HG03060 (cell line): ENCODE data around the gene NAV1.
"Not testable (repeated sequence)": the region's sequence is repeated elsewhere in the genome, so short reads cannot be mapped to it uniquely, and the experiment has no call there.

ENCODE experiments used
- ATAC-seq: cut with Tn5 transposase; IDR thresholded peaks from one replicate; pipeline ENCODE4 v1.9.1; 2021; ENCODE audit warnings: low read depth, moderate number of reproducible peaks; ENCODE audit not compliant: unreplicated experiment

NAV1 gene, protein sequence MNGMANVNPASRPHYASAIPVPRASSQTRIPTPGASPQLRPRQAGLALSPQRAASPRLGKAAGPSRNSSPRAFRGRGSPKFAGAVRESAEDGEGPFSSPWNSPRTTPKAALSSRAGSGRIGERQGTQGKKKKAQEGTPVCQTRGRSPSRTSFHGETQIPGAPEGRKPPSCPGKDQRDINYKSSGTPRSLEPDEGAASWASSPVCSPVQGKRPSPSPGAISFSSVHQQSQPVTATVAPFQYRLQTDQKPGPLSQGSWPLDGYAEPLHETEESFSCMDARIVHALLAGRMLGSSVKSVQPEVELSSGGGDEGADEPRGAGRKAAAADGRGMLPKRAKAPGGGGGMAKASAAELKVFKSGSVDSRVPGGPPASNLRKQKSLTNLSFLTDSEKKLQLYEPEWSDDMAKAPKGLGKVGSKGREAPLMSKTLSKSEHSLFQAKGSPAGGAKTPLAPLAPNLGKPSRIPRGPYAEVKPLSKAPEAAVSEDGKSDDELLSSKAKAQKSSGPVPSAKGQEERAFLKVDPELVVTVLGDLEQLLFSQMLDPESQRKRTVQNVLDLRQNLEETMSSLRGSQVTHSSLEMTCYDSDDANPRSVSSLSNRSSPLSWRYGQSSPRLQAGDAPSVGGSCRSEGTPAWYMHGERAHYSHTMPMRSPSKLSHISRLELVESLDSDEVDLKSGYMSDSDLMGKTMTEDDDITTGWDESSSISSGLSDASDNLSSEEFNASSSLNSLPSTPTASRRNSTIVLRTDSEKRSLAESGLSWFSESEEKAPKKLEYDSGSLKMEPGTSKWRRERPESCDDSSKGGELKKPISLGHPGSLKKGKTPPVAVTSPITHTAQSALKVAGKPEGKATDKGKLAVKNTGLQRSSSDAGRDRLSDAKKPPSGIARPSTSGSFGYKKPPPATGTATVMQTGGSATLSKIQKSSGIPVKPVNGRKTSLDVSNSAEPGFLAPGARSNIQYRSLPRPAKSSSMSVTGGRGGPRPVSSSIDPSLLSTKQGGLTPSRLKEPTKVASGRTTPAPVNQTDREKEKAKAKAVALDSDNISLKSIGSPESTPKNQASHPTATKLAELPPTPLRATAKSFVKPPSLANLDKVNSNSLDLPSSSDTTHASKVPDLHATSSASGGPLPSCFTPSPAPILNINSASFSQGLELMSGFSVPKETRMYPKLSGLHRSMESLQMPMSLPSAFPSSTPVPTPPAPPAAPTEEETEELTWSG (N-terminal part only)

DNA sequence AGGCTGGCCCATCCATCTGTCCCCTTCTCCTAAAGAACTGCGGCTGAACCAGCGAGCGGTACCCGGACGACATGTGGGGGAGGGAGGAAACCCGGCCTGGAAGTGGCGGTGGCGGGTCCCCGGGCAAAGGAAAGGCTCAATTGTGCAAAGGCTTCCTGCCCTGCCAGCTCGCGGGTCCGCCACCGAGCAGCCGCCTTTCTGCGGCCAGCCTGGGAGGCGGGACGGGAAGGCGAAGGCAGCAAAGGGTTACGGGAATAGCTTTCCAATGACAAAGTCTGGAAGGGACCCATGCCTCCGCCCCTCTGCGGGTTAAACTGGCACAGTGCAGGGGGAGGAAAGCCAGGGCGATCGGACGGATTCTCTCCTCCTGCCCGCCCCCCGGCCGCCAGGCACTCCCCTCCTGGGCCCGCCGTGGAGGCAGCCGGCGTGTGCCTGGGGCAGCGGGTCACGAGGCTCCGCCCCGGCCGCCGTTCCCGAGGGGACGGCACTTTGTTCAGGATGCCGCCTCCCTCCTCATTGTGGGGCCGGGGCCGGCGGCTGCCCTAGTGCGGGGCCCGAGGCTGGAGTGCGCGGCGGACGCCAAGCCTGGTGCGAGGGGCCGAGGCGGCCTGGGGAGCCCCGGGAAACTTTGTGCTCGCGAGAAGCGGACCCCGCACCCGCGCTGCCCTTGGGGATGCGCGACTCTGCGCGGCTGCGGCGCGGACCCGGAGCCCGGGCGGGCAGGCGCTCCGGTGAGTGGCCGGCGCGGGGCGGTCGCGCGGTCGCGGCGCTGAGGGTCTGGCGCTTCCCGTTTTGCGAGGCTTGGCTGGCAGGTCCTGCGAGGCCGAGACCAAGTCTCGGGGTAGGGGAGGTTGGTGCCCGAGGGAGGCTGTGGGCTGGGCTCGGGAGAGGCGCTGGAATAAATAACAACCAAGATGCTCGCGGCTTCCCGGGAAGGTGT is at the start of gene NAV1:
TSS of gene NAV1 (plus strand) at position 516 of the 940 bp plus-strand sequence. CDS start 83,758 bp downstream, outside the sequence.
- no peak for ATAC-seq

DNA sequence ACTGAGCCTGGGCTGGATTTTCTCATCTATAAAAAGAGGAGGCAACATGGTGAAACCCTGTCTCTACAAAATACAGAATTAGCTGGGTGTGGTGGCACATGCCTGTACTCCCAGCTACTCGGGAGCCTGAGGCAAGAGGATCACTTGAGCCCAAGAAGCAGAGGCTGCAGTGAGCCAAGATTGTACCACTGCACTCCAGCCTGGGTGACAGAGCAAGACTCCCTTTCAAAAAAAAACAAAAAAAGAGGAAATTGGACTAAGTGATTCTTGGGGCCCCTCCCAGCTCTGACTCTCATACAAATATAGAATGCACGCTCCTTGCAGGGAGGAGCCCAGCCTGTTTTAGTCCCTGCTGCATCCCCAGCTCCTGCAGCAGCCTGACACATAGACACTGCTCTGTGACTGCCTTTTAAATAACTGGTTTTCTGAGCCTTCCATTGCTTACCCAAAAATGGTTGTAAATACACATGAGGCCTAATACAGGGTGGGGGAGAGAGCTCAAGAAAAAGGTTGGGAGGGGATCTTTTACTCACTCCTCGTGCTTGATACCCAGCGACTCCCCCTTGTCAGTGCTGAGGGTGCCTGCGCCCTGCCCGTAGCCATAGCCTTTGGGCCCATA is 49.2 kb upstream of the NAV1 start:
- ATAC-seq = no peak

DNA sequence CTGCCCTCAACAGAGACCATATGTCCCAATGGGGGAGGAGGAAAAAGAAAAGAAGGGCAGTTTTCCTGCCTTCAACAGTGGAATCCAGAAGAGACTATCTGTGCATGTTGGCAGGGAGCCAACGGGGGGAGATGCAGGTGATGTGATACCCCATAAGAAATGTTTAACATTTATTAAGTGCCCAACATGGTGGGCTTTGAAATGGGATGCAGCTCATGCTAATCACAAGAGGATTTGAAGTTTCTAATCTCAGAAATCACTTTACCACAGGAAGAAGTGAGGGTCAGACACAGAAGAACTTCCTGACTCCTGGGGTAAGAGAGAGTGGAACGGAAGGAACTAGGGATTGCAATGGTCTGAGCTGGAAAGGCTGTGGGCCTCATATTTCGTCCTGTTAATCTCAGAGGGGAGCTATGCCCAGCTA is 48.2 kb upstream of the NAV1 start:
- ATAC-seq = no peak

DNA sequence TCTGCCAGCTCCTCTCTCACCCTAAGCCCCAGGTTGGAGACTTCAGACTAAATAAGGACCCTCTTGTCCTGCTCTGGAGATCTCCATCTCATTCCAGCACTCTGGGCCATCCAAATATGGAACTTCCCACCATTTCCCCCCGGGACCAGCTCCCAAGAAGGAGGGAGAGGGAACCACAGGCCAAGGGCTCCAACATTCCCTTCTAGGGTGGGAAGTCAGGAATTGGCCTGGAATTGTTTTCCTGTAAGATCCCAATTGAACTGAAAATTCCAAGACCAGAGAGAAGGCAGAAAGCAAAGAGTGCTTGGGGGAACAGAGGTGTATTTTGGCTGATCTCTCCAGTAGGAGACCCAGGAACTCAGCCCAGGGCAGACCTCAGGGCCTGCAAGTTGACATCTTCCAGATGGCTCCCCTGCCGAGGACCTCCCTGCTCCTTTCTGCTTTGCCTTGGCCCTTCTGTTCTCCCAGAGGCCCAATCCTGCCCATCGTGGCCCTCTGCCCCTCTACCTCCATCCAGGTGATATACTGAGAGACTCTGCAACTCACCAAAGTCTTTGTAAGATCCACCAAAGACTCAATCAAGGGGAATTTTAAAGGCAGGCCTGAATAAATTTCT is 46.9 kb upstream of the NAV1 start:
- ATAC-seq = no peak

DNA sequence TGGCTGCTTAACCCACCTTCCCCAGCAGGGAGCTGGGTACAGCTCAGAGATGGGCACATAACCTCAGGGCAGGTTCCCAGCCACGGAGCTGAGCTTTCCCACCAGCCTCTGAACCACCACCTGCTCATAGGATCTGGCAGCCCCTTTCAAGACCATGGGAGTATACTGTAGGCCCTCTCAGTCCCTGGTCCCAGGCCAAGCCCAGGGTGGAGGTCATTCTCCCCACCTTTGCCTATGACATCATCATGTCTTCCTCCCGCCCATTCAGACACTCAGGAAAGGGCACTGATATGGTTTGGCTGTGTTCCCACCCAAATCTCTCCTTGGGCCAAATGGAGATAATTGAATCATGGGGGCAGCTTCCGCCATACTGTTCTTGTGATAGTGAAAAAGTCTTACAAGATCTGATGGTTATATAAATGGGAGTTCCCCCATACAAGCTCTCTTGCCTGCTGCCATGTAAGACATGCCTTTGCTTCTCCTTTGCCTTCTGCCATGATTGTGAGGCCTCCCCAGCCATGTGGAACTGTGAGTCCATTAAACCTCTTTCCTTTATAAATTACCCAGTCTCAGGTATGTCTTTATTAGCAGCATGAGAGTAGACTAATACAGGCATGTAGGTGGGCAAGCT is 45.8 kb upstream of the NAV1 start:
- not testable (repeated sequence) for ATAC-seq

DNA sequence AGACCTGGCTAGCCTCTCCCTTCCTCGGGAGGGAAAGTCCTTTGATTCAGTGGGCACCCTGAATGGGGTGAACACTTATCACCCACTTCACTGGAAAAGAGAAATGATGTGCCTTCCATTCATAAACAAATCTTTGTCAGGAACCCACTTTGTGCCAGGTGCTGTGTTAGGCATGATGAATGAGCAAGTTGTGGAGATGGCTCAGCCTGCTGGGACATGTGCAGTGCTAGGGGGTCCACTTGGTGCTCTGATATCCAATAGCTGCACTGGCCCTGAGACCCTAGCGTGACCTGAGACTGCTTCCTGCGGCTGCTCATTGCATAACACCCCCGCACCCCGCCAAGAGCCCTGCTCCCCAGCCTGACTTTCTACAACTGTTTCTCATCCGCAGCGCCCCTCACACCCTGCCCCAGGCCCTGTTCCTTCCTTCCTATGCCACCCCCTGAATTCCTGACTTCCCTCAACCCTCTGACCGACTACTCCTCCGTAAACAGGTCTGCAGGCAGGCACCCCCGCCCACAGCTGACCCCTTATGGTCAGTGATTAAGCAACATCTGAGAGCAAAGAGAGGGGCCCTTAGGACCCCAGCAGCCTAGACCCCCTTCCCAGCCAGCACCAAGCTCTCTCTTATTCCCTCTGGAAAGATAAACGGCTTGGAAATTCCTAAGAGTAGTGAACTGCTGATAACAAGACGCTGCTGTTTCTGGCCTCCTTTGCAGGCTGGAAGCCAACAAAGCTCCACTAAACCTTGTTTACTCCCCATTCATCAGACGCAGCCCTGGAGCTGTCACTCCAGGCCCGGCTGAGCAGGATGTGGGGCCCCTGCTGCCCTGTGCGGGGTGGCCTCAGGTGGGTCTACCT is 44.9 kb upstream of the NAV1 start:
- no peak for ATAC-seq

DNA sequence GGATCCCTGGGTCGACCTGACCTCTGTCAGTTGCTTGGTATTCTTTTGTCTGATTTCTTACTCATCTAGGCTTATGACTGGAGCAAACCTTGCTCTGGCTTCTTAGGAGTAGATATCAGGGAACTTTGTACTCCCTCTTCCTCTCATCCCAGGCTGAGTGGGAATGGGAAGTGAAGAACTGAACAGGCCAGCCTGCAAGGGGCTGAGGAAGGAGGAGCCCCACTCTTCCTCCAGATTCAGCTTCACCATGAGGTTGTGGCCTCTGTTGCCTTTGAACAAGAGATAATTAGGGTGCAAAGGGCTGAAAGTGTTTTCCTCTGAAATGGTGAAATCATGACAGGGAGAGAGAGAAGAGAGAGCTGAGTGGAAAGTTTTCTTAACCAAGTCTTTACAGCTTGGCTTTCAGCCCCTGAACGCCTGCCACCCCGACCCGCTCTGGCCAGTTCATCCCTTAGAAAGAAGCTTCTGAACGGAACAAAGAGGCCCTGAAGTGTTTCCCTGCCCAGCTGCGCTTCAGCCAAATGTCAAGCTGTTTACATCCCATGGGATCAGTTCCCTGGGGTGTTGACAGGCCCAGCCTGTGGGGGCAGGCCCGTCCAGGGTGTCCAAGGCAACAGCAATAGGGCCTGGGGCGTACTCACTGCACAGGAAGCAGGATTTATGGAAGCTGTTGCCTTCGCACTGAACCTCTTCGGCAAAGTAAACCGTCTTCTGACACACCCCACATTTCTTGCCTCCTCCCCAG is 43.2 kb upstream of the NAV1 start:
- ATAC-seq = no peak

DNA sequence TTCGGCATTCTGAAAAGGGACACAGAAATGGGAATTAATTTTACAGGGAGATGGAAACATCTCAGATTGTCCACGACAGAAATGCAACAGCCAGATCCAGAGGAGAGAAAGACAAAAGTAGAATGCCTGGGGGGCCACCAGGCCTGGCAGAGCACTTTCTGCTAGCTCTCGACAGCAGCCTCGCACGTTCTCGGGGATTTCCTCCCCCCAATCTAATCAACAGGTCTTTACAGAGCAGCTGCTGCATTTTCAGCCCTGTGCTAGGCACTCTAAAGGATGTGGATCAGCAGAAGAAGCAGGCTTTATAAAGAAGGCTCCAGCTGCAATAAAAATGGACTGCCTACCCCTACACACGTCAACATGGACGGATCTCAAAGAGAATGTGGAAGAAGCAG is 42.6 kb upstream of the NAV1 start:
- ATAC-seq = no peak

DNA sequence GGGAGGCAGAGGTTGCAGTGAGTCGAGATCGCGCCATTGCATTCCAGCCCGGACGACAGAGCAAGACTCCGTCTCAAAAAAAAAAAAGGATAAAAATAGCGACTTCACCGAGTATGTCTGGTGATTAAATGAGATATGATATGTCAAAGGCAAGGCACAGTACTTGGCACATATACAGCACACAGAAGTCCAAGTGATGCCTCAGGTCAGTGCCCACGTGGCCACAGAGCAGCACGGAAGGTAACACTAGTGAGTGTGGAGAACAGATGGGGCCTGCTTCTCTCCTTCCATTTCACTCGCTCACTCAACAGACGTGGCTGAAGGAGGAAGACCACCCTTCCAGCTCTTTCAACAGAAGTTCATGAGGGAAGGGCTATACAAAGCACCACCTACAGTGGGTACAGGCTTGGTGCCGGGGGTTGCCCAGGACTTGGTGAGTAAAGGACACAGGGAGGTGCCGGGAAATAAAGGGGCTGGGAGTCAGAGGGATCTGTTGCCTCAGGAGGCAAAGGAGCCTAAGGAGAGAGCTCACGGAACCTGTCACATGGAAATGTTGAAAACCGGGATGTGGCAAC is 40.9 kb upstream of the NAV1 start:
- ATAC-seq = no peak

DNA sequence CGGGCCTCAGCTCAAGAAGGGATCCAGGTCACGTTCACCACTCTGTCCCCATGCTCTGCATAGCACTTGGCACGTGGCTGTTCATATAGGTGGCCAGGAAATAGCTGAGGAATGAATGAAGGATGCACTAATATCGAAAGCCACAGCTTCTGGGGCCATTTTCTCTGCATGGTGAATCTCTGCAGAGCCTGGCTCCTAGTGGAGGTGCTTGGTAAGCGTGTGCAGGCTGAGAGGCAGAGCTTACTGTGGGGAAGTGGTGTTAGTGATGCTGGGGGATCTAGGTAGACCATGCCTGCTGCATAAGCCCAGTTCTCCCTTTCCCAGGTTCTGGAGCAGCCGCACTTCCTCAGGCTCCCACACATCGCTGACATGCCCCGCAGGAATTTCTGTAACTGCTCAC is 40.3 kb upstream of the NAV1 start:
- ATAC-seq = no peak

DNA sequence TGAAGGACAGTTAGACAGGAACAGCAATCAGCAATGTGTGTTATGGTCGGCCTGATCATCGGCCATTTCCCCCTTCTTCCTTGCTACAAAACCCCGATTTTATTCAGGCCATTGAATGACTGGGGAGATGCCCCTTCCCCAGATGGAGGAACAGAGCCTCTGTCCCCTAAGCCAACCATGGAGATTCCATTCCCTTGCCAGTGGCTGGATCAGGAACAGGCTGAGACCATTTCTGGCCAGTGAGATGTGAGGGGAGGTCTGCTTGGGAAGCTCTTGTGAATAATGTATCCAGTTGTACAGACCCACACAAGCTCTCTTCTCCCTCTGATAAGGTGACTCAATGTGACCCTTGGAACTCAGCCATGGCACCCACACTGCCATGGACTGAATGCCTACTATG is 39.7 kb upstream of the NAV1 start:
- ATAC-seq = no peak

DNA sequence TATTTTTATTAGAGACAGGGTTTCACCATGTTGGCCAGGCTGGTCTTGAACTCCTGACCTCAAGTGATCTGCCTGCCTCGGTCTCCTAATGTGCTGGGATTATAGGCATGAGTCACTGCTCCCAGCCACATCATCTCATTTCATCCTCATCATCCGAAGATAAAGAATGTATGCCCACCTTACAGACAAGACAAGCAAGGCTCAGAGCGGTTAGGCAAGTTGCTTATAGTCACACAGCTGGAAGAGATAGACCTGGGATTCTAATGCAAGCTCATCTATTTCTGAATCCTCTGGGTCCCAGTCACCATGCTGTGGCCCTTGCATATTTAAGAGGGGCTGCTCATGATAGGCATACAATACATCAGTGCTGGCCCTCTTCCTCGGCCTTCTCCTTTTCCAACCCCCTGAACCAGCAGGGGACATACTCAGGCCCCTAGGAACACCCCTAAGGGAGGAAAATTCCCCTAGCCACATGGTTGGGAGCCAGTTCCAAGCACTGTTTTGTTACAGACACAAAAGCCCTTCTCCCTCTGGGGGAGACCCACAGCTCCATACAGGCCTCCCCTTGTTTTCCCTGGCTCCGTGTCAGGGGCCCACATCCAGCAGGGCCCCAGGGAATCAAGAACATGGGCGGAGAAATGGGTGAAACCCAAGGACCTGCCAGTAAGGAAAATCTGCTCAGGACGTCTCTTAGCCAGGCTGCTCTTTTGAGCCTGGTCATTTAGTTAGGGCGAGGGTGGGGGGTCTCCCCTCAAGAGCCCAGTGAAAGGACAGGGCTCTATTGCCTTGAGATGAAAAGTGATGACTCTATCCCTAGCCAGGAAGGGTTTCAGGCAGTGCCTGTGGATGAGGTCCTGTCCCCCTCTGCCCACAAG is 38.9 kb upstream of the NAV1 start:
- no peak for ATAC-seq

DNA sequence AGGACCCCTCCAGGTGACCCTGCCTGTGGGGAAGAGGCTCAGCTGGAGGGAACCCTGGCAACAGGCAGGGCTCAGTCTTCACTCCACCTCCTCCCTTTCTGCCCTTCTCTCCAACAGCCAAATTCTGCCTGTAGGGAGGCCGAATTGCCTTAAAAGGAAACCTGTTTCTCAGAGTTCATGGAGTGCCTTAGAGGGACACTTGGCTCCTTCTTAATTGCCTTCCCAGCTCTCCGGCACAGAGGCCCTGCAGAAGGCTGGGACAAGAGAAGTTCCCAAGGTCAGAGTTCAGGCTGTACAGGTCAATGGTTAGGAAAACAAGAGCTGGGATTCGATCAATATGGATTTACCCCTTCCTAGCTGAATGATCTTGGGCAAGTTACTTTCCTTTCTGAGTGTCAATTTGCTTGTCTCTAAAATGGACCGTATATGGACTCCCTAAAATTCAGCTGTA is 38.2 kb upstream of the NAV1 start:
- no peak for ATAC-seq

DNA sequence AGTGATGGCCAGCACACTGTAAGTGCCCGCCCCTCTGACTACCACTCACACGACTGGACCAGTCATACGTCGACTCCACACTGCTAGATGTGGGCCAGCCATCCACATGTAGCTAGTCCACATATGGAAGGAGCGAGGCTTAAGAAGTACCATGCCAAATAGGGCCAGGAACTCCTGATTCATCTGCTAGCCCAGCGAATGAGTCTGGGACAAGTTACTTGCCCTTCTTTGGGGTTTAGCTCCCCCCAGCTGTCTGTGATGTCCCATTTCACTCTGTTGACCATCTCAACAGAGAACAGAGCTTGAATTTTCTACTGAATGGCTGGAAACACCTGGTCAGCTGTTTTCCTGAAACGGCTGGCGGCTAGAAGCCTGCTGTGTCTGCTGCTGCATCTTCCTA is 37.8 kb upstream of the NAV1 start:
- ATAC-seq = no peak

DNA sequence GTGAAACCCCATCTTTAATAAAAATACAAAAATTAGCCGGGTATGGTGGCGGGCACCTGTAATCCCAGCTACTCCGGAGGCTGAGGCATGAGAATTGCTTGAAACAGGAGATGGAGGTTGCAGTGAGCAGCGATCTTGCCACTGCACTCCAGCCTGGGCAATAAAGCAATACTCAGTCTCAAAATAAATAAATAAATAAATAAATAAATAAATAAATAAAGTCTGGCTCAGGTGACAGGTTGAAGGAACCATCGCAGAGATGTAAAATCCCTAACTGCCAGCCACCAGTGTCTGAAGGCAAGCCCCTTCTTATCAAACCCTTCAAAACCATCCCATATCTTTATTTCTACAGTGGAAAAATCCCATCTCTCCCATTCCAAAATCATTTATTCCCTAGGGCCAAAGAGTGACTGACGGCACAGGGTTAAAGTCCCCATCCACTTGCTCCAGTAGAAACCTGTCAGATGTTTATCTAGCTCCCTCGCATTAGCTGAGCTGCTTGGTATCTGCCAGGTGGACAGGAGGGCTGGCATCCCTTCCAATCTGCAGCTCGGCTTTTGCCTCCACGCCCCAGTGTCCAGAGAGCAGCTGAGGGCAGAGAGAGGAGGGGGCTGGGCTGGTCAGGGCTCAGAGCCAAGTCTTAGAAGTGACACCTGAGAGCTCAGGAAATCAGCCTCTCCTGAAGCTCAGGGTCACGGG is 37.0 kb upstream of the NAV1 start:
- no peak for ATAC-seq
